Measurements from ENCODE around the gene TRIM65. TPM values are rescaled to one million over a fixed set of nuclear protein-coding genes. Genes with fewer than 3 reads are reported as not detected.
"Not testable (repeated sequence)": the region's sequence is repeated elsewhere in the genome, so short reads cannot be mapped to it uniquely, and the experiment has no call there.

The TRIM65 gene
- total RNA-seq, 1 donor from 2014 or later: 23.0 TPM

DNA sequence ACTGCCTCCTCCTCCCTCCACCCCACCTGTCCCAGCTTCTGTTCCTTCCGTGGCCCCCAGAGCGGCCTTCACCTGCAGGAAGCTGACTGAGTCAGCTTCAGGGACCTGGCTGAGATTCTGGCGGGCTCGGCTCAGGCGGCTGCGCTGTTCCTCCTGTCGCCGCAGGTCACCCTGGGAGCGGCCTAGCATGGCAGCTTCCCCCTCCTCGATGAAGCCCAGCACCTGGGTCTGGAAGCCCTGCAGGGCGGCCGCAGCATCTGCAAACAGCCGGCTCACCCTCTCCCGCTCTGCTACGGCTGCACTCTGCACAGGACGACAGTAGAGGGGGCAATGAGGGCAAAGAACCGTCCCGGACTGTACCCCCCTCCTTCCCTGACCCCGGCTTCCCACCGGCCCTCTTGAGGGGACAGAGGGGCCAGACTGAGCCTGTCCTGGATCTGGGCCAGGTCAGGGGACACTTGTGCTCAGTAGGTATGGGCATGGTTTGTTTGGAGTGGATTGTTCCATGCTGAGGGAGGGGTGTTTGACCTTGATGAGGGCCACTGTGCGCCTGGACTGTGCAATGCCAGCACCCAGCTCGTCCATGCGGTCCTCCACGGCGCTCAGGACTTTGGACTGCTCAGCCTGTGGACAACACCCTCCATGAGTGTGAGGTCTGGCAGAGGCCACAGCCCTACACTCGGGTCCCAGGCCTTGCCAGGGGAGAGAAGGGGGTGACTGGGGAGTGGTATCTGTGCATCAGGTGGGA, 20.4 kb downstream of the TRIM65 start:
- peak in 1 of 2 donors; percentile 69 for DNase-seq (ENCODE audit: low read depth in 2 of 2)

DNA sequence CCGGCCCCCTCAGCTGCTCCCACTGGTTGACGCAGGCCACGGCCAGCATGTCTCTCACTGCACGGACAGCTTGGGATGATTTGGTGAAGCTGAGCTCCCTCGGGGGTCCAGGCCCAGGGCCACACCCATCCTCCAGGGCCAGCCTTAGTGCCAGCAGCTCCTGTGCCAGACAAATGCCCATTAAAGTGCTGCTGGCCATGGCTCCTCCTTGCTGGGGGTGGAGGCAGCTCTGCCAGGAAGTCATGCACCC, 20.9 kb downstream of the TRIM65 start:
- no peak for DNase-seq (ENCODE audit: low read depth in 2 of 2)

DNA sequence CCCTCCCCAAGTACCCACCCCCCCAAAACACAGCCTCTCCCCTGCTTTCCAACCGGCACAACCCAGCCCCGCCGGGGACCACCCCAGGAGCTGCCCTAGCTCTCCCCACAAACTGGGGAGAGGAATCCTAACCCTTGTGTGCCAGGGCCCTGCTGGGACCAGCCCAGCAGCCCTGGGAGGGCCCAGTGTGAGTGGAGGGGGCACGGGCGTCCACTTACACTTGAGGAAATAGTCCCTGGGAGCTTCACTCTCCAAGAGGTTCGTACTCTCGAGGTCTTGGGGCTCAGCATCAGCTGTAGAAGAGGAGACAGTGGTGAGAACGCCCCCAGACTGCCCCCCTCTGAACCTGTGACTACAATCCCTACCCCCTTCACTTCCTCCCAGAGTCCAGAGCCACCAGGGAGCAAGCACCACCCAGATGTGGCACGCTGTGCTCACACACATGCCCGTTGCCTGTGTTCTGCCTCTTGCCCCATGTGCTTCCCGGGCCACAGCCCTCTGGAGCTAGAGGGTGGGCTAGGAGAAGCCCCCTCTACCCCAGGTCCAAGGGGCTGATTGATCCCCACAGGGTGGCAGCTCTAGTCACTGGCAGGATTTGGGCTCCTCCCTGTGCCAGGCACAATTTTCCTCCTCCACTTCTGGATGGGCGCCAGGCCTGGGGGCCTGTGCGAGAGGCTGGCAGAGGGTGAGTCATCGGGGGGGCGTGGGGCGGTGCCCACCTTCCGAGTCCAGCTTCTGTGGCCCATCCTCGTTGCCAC, 21.4 kb downstream of the TRIM65 start:
- DNase-seq (ENCODE audit: low read depth in 2 of 2): peak in 1 of 2 donors; percentile 36

DNA sequence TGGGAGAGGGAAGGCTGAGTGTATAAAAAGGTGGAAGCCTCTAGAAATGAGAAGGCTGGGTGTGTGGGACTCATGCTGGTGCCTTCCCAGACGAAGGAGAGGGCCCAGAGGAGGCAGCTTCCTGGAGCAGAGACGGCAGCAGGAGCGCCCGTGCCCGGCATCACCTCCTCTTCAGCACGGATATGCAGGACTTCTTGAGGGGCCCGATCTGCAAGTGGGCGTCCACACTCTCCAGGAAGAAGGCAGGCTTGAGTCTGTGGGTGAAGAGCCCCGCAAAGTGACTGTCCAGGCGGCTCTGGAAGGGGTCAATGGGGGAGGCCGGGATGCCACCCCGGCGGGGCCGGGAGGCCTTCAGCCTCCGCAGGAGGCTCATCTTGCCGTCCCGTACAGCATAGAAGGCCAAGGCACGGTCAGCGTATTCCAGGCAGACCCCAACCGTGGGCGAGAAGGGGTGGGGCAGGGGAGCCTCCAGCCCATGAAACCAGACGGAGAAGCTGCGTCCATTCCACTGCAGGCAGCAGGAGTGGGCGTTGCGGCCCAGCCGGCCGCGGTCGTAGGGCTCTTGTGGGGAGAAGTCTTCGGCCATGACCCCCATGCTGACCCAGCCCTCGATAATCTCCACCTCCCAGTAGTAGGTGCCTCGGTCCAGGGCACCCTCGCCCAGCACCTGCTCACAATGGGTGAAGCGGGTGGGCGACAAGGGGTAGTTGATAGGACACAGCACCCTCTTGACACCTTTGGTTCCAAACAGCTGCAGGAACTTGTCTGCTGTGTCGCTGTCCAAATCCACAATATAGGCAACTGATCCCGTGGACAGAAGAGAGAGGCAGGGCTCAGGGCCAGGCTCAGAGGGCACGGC, 22.2 kb downstream of the TRIM65 start:
- DNase-seq (ENCODE audit: low read depth in 2 of 2): no peak

DNA sequence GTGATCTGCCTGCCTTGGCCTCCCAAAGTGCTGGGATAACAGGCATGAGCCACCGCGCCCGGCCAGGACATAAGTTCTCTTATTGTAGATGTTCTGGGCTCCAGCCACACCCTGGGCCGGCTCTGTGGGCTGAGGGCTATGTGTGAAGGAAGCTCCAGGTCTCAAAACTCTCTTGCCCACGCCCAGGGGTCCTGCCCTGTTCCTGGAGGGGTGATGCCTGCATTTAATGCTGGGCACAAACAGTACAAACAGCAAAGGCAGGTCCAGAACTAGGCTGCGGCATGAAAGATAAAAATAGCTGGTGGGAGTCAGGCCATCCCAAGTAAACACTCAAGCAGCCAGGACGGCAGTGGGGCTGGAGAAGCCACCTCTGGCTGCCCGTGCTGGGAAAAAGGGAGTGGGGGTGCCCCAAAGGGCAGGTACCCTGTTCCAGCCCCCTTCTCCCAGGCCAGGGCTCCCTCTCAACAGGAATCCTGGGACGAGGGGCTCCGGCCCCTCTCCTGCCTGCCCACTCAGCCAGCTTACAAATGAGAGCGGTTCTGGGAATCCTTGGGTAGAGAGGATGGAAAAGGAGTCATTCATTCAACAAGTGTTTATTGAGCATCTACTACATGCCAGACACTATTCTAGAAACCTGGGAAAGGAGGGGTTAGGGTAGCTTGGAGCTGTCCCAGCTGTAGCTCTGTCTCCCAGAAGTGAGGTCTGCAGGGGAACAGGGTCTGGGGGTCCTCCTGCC, 23.0 kb downstream of the TRIM65 start:
- no peak for DNase-seq (ENCODE audit: low read depth in 2 of 2)

DNA sequence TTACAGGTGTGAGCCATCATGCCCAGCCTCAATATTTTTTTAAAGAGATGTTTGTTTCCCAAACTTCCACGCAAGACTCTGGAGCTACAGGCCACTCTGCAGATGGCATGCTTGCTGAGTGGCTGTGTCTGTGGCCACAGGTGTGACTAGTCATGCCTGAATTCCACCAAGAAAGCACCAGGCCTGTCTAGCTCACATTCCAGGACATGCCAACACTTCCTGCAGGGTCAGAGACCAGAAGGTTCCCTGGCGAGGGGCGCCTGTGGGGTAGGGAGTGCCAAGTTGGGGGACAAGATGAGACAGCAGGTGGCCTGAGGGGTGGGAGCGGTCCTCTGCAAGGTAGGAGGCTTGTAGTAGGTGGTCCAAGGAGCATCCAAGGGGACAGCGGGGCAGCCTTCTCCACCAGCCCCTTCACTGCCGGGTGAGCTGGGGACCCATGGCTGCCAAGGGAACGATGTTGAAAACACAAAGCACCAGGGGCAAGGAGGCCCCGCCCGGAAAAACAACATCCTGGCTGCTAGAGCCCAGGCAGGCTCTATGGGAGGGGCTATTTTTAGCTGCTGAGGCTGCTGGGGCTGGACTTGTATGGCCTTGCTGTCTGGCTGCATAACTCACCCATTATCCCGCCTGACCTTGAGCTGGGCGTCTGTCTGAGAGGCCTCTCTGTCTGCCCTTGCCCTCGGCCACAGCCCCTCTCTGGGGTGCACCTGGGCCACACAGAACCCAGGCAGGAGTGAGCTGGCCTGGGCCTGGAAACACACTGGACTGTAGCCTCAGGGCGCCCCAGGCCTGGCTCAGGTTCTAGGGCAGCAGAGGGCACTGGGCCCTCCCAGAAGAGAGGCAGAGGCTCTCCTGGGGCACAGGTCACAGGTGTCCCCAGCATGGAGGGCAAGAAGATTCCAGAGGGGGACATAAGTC, 24.1 kb downstream of the TRIM65 start:
- peak; percentile 86 to 98 for DNase-seq (ENCODE audit: low read depth in 2 of 2)

DNA sequence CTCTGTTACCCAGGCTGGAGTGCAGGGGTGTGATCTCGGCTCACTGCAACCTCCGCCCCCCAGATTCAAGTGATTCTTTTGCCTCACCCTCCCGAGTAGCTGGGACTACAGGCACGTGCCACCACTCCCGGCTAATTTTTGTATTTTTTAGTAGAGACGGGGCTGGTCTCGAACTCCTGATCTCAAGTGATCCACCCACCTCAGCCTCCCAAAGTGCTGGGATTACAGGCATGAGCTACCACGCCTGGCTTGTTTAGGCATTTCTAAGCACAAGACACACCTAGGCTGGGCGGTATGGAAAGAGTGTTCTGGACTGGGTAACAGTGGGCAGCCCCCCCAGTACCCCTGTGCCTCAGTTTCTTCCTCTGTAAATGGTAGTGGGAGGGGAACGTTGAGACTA, 26.5 kb downstream of the TRIM65 start:
- not testable (repeated sequence) for DNase-seq (ENCODE audit: low read depth in 2 of 2)

DNA sequence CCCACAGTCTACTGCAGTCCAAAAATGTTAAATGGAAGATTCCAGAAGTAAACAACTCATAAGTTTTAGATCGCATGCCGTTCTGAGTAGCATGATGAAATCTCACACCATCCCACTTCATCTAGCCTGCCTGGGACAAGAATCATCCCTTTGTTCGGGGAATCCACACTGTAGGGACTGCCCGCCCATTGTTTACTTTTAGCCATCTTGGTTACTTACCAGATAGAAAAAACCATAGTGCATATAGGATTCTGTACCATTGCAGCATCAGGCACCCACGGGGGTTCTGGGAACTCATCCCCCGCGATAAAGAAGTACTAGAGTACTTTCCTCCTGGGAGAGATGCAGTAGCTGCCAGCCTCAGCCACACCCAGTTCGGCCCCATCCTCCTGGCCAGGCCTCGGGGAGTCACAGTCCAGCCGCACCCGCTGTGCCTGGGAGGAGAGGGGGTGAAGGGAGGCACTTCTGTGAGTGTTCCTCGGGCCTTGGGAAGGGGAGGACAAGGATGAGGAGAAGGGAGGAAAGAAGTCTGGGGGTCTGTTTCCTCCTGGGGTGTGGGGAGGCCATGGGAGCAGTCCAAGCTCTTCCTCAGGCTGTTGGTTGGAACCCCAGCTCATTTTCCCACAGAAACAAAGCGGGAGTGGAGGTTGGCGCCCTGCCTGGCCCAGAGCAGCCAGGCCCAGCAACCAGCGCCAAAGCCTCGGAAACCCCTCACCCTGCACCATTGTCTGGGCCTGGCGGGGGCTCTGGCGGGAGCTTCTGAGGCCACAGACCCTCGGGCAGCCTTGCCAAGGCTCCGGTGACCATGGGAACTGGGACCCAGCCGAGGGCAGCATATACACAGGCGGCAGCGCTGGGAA, 27.2 kb downstream of the TRIM65 start:
- peak; percentile 86 to 91 for DNase-seq (ENCODE audit: low read depth in 2 of 2)

DNA sequence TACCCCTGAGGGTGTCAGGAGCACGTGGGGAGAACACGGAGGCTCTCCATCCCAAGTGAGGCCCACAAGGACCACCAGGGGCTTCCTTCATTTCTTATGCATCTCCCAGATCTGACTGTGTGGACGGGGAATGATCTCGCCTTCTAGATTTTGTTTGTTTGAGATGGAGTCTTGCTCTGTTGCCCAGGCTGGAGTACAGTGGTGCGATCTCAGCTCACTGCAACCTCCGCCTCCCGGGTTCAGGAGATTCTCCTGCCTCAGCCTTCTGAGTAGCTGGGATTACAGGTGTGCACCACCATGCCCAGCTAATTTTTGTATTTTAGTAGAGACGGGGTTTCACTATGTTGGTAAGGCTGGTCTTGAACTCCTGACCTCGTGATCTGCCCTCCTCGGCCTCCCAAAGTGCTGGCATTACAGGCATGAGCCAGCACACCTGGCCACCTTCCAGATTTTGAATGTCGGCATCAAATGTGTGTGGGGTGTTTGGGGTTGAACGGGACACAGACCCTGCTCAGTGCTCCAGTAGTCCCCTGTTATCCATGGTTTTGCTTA, 27.9 kb downstream of the TRIM65 start:
- DNase-seq (ENCODE audit: low read depth in 2 of 2): not testable (repeated sequence)

DNA sequence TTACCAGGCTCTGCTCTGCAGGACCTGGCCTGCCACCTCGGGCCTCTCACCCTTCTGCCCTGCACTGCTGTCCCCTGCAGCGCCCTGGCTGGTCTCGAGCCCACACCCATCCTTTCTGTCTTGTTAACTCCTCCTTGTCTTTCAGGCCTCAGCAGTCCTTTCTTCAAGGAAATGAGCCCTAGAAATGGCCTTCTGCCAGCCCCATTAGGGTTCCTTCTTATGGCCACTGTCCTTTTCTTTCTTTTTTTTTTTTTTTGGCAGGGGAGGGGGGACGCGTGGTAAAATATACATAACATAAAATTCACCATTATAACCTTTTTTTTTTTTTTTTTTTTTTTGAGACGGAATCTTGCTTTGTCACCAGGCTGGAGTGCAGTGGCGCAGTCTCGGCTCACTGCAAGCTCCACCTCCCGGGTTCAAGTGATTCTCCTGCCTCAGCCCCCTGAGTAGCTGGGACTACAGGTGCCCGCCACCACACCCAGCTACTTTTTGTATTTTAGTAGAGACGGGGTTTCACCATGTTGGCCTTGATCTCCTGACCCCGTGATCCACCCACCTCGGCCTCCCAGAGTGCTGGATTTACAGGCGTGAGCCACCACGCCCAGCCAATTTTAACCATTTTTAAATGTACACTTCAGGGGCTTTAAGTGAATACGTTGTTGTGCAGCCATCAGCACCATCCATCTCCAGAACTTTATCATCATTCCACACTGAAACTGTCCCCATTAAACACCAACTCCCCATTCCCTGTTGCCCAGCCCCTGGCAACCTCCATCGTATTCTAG, 31.2 kb downstream of the TRIM65 start:
- not testable (repeated sequence) for DNase-seq (ENCODE audit: low read depth in 2 of 2)

DNA sequence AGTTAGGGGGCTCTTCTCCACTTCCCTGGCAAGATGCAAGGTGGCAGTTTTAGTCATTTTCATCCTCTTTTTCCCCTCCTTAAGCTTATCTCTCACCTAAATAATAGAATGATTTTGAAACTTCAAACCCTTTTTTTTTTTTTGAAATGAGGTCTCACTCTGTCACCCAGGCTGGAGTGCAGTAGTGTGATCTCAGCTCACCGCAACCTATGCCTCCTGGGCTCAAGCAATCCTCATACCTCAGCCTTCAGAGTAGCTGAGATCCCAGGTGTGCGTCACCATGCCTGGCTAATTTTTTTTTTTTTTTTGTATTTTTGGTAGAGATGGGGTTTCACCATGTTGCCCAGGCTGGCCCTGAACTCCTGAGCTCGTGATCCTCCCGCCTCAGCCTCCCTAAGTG, 31.9 kb downstream of the TRIM65 start:
- DNase-seq (ENCODE audit: low read depth in 2 of 2): not testable (repeated sequence)

DNA sequence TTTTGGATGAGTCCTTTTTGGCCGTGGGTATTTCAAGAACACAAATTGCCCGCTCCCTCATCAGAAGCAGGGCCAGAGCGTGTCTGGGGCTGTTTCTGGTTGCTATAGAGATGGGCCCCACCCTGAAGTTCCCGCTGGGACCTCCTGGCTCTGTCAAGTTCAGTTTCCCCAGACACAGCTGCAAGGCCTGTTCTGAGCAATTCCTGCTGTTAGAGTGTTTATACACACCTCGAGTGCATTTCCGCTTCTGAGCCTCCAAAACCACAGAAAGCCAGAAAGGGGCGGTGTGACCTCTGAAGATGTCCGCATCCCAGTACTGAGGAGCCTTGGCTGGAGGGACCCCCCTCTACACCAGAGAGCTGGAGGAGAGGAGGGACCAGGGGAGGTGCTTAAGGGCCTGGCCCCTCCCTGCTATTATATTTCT, 32.3 kb downstream of the TRIM65 start:
- no peak for DNase-seq (ENCODE audit: low read depth in 2 of 2)

DNA sequence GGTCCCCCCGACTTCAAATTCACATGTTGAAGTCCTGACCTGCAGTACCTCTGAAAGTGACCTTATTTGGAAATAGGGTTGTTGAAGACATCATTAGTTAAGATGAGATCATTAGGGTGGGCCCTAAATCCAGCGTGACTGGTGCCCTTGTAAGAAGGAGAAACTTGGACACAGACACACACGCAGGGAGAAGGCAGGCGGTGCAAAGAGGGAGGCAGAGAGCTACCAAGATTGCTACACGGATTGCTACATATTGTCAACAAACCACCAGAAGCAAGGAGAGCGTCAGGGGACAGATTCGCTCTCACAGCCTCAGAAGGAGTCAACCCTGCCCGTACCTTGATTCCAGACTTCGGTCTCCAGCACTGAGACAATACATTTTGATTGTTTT, 34.8 kb downstream of the TRIM65 start:
- DNase-seq (ENCODE audit: low read depth in 2 of 2): no peak

DNA sequence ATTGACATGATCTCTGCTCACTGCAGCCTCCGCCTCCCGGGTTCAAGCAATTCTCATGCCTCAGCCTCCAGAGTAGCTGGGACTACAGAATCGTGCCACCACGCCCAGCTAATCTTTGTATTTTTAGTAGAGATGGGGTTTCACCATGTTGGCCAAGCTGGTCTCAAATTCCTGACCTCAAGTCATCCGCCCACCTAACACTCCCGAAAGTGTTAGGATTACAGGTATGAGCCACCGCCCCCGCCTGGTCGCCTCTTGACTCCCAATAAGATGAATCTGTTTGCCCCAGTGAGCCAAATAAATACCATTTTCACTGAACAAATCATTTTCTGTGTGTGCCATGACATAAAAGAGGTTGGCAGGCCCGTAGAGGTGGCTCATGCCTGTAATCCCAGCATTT, 37.4 kb downstream of the TRIM65 start:
- not testable (repeated sequence) for DNase-seq (ENCODE audit: low read depth in 2 of 2)

DNA sequence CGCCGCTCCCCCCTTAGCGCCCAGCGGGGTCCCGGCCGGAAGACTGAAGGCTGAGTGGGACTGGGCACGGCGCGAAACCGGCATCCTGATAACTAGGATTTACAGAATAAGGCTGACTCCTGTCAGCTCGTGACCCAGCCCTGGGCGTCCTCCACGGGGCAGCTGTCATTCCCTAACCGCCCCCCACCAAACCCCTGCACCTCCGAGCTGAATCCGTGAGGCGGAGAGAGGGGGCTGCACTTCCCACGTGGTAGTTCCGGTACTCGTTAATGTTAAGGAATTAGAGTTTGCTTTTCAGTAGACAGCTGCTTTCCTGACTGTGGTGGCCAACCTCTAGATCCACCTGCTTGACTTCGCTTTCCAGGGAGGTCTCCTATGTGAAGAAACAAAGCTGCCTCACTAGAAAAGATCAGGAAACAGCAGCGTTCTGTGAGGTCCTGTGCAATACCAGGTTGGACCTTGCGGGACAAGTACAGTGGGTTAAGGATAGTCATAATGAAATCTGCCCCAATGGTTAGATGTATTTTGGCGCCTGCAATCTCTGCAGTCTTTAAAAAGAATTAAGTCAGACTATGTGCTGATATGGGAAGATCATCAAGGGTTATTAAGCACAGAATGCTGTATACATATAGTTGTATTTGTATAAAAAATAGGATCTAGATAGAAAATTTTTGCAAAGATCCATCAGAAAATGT, 40.5 kb downstream of the TRIM65 start:
- DNase-seq (ENCODE audit: low read depth in 2 of 2): peak in 1 of 2 donors; percentile 46

DNA sequence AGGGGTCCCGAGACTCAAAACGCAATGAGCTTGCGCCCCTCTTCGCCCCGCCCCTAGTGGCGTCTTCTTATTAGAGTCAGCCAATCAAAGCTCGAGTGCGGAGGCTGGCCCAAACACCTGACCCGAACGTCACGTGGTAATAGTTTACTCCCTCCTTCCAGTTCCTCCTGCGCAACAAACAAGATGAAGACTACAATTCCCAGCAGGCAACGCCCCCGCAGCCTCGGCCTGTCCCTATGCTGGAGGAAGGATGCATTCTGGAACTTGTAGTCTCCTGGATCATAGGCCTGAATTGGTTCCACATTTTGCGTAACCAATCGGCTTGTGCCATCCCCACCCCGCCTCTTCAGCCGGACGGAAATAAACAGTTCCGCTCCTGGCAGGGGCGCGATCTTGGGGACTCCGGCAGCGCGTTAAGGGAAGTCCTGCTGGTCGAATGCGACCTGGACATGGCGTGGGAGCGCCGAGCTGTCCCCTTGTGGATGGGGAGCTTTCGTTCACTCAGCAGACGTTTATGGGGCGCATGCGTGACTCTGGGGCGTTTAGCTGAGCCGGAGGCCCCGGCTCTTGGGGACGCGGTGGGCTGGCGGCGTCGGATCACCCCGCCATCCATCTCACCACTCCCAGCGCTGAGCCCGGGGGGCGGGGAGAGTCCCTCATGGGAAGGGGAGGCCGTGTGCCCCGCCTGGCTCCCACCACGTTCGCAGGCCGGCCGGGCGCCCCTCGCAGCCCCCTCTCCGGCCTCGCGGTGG, 41.3 kb downstream of the TRIM65 start, which contains the start of gene WBP2:
TSS of gene WBP2 (minus strand) at position 26 of the 752 bp plus-strand sequence. CDS start 38 bp downstream, outside the sequence.
- peak; percentile 100 for DNase-seq (ENCODE audit: low read depth in 2 of 2)

DNA sequence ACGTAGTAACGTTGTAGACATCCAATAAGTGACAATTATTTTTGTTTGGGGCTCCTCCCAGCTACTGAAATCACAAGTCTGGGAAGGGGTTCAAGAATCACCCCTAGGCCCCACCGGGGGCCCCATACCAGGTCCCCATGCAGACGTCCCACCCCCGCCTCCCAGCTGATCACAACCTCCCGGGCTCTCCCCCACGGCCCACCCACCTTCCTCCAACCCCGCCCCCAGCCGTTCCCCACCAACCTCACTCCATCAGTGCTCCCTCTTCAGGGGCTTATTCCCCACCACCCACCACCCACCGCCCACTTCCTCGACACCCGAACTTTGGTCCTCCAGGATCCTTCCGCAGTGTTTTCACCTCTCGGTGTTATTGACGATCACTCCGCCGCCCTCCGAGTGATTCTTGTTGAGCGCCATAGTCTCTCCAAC, 41.9 kb downstream of the TRIM65 start:
- peak in 1 of 2 donors; percentile 86 for DNase-seq (ENCODE audit: low read depth in 2 of 2)

All from dermis microvascular lymphatic vessel endothelial cell (primary cell).